Measurements from ENCODE around the gene EGR2.

Gene EGR2

GRCh38 chr10:62812672-62813439 lies 3.3 kb downstream of the EGR2 start:
- no peak for TF ChIP-seq CTCF (IDR thresholded peaks at IDR 0.05; ENCODE audit: low read depth, low read length)
- no peak for DNase-seq
- H3K4me3 ChIP-seq (ENCODE audit: low read depth, low read length) = no peak overlapping the region
- no peaks in the 10 kb centered on the region for H3K9me3 ChIP-seq
- H3K27me3 ChIP-seq = peaks cover 32% of the 10 kb centered on the region
- no peaks in the 10 kb centered on the region for H3K36me3 ChIP-seq
- no peaks in the 10 kb centered on the region for H3K4me1 ChIP-seq

GRCh38 chr10:62811159-62811875 lies 4.8 kb downstream of the EGR2 start:
- DNase-seq = no peak
- no peak for TF ChIP-seq CTCF (IDR thresholded peaks at IDR 0.05; ENCODE audit: low read depth, low read length)
- H3K36me3 ChIP-seq = 0 out of 2 replicates have a peak, but pooled peaks cover 3% of the 10 kb centered on the region
- peaks cover 25% of the 10 kb centered on the region for H3K27me3 ChIP-seq
- no peaks in the 10 kb centered on the region for H3K4me1 ChIP-seq
- H3K9me3 ChIP-seq = no peaks in the 10 kb centered on the region
- H3K4me3 ChIP-seq (ENCODE audit: low read depth, low read length) = no peak overlapping the region

GRCh38 chr10:62810156-62810902 lies 5.8 kb downstream of the EGR2 start:
- no peak for TF ChIP-seq CTCF (IDR thresholded peaks at IDR 0.05; ENCODE audit: low read depth, low read length)
- no peak for DNase-seq
- Histone ChIP-seq H3K4me3 (ENCODE audit: low read depth, low read length) (no peak overlapping the region), H3K36me3 (0 out of 2 replicates have a peak, but pooled peaks cover 4% of the 10 kb centered on the region), H3K4me1 (no peaks in the 10 kb centered on the region), H3K27me3 (peaks cover 17% of the 10 kb centered on the region), H3K9me3 (no peaks in the 10 kb centered on the region)

GRCh38 chr10:62806251-62806650 lies 9.9 kb downstream of the EGR2 start:
- peaks cover 4% of the 10 kb centered on the region; the same call in 1 of the 2 replicates for H3K36me3 ChIP-seq
- no peaks in the 10 kb centered on the region for H3K4me1 ChIP-seq
- H3K4me3 ChIP-seq (ENCODE audit: low read depth, low read length) = peak overlapping the region; percentile 79
- TF ChIP-seq CTCF (IDR thresholded peaks at IDR 0.05; ENCODE audit: low read depth, low read length) = no peak
- H3K9me3 ChIP-seq = no peaks in the 10 kb centered on the region
- no peaks in the 10 kb centered on the region for H3K27me3 ChIP-seq
- DNase-seq = no peak

GRCh38 chr10:62805231-62806099 lies 10.7 kb downstream of the EGR2 start:
- Histone ChIP-seq H3K9me3 (no peaks in the 10 kb centered on the region), H3K27me3 (0 out of 2 replicates have a peak, but pooled peaks cover under 1% of the 10 kb centered on the region), H3K4me3 (ENCODE audit: low read depth, low read length) (peak overlapping the region; percentile 79), H3K36me3 (peaks cover 4% of the 10 kb centered on the region; the same call in 1 of the 2 replicates), H3K4me1 (no peaks in the 10 kb centered on the region)
- no peak for TF ChIP-seq CTCF (IDR thresholded peaks at IDR 0.05; ENCODE audit: low read depth, low read length)
- DNase-seq = peak; percentile 30
